GM10266 (cell line): ENCODE measurements around the gene RNF138.

ENCODE experiments used
- DNase-seq: peaks from one replicate; pipeline ENCODE4 v3.0.0; 2012; ENCODE audit errors: extremely low spot score
- TF ChIP-seq, protein P1 (sequence below): IDR thresholded peaks from 2 replicates; pipeline ENCODE4 v1.5.1; 2012; ENCODE audit warnings: mild to moderate bottlenecking, low read depth; ENCODE audit not compliant: control insufficient read depth, insufficient read depth; ENCODE audit errors: missing control alignments

RNF138 gene

DNA sequence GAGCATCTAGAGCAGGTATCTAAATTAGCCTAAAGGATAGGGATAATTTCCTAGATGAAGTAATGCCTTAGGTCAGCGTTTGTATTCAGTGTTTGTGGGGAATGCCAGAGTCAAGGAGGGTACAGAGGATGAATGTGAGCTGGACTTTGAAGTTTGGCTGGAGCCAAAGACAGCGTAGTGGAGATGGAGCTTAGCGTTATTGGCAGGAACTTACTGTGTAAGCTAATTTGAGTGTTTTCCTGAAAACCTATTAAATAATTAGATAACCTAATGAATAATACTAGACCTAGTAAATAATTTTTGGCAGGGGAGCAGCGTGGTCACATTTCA is 4.2 kb downstream of the RNF138 start:
- DNase-seq = no peak

GRCh38 chr18:32096946-32097345 is 5.3 kb downstream of the RNF138 start:
- TF ChIP-seq, protein P1, sequence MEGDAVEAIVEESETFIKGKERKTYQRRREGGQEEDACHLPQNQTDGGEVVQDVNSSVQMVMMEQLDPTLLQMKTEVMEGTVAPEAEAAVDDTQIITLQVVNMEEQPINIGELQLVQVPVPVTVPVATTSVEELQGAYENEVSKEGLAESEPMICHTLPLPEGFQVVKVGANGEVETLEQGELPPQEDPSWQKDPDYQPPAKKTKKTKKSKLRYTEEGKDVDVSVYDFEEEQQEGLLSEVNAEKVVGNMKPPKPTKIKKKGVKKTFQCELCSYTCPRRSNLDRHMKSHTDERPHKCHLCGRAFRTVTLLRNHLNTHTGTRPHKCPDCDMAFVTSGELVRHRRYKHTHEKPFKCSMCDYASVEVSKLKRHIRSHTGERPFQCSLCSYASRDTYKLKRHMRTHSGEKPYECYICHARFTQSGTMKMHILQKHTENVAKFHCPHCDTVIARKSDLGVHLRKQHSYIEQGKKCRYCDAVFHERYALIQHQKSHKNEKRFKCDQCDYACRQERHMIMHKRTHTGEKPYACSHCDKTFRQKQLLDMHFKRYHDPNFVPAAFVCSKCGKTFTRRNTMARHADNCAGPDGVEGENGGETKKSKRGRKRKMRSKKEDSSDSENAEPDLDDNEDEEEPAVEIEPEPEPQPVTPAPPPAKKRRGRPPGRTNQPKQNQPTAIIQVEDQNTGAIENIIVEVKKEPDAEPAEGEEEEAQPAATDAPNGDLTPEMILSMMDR = no peak
- DNase-seq = no peak

More for the DNA sequence above, 4.2 kb downstream of the RNF138 start:
- TF ChIP-seq, protein P1 = no peak

- DNase-seq = no peak
- TF ChIP-seq, protein P1 = no peak
Observed at GRCh38 chr18:32104516-32104915, 12.8 kb downstream of the RNF138 start.

- DNase-seq = no peak
- TF ChIP-seq, protein P1 = no peak
Observed at GRCh38 chr18:32110005-32110404, 18.3 kb downstream of the RNF138 start.

DNA sequence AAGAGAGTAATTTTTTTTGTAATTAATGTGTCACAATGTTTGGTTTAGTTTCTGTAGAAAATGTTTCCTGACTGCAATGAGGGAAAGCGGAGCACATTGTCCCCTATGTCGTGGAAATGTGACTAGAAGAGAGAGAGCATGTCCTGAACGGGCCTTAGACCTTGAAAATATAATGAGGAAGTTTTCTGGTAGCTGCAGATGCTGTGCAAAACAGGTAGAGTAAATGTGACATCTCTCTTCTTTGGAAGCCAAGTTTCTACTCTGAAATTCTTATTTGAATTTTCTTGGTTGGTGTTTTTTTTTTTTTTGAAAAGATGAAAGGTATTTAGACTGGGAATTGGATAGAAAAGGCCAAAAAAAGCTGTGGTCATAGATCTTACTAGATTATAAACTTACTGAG is 20.0 kb downstream of the RNF138 start:
- no peak for DNase-seq
- TF ChIP-seq, protein P1 = no peak

DNA sequence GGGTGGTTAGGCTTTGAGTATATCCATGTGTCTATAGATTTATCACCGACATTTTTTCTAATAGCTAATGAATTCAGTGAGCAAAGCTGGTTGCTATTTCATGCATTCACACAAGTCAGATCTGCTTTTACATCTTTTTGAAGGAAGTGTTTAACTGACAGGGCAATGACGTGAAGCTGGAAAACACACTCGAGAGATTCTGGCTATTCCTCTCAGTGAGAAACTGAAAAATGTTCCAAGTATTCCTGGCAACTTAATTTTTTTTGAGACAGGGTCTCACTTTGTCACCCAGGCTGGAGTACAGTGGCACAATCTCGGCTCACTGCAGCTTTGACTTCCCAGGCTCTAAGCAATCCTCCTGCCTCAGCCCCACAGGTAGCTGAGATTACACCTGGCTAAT is 21.2 kb downstream of the RNF138 start:
- DNase-seq = no peak
- TF ChIP-seq, protein P1 = no peak

DNA sequence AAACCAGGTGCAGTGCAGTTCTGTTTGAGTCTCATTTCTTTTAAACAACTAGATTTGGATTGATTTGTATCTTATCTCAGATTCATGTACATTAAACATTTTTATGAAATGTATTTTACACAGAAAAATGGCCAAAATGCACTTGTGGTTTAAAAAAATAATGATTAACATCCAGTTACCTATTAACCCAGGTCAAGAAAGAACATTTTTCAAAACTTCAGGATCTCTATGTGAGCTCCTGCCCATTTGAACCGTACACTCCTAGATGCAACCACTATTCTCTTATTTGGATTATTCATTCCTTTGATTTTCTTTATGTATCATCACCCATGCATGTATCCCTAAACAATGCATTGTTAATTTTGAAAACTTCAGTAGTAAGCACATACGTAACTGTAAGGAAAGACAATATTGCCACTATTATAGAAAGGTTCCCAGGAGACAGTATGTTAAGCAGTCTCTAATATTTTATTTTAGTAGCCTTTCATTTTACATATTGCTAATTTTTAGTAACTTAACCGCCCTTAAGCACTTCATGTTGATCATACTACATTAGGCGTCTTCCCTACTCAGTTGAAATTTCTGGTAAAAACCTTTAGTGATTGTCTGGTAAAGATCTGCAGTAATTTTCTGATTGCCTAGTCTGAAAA is 22.7 kb downstream of the RNF138 start:
- DNase-seq = no peak
- TF ChIP-seq, protein P1 = no peak
